ENCODE measurements around the gene KRT6B. TPM values are rescaled to one million over a fixed set of nuclear protein-coding genes. Genes with fewer than 3 reads are reported as not detected.

The KRT6B gene
- total RNA-seq, 1 donor from 2014 or later, result not detected

GRCh38 chr12:52423661-52424500, 28.1 kb downstream of the KRT6B start:
- no peak for DNase-seq (ENCODE audit: low read depth)
- Histone ChIP-seq H3K4me3 (ENCODE audit: low read depth, low read length) (no peak overlapping the region), H3K36me3 (ENCODE audit: control insufficient read depth, insufficient read depth, low read length) (no peaks in the 10 kb centered on the region), H3K27me3 (ENCODE audit: control insufficient read depth, insufficient read depth, low read length) (peaks cover 2% of the 10 kb centered on the region)
- no peak for TF ChIP-seq CTCF (IDR thresholded peaks at IDR 0.05; ENCODE audit: insufficient read depth, low read length, poor library complexity, severe bottlenecking)

- no peak overlapping the region for H3K4me3 ChIP-seq (ENCODE audit: low read depth, low read length)
- no peak for TF ChIP-seq CTCF (IDR thresholded peaks at IDR 0.05; ENCODE audit: insufficient read depth, low read length, poor library complexity, severe bottlenecking)
- peaks cover 2% of the 10 kb centered on the region for H3K27me3 ChIP-seq (ENCODE audit: control insufficient read depth, insufficient read depth, low read length)
- no peaks in the 10 kb centered on the region for H3K36me3 ChIP-seq (ENCODE audit: control insufficient read depth, insufficient read depth, low read length)
- DNase-seq (ENCODE audit: low read depth), result no peak
These were observed 28.9 kb downstream of the KRT6B start for GRCh38 chr12:52423035-52423434.

GRCh38 chr12:52419656-52420055, 32.3 kb downstream of the KRT6B start:
- no peak for TF ChIP-seq CTCF (IDR thresholded peaks at IDR 0.05; ENCODE audit: insufficient read depth, low read length, poor library complexity, severe bottlenecking)
- Histone ChIP-seq H3K27me3 (ENCODE audit: control insufficient read depth, insufficient read depth, low read length) (peaks cover 2% of the 10 kb centered on the region), H3K36me3 (ENCODE audit: control insufficient read depth, insufficient read depth, low read length) (no peaks in the 10 kb centered on the region), H3K4me3 (ENCODE audit: low read depth, low read length) (no peak overlapping the region)
- DNase-seq (ENCODE audit: low read depth), result no peak

- Histone ChIP-seq H3K4me3 (ENCODE audit: low read depth, low read length) (no peak overlapping the region), H3K27me3 (ENCODE audit: control insufficient read depth, insufficient read depth, low read length) (no peaks in the 10 kb centered on the region), H3K36me3 (ENCODE audit: control insufficient read depth, insufficient read depth, low read length) (no peaks in the 10 kb centered on the region)
- TF ChIP-seq CTCF (IDR thresholded peaks at IDR 0.05; ENCODE audit: insufficient read depth, low read length, poor library complexity, severe bottlenecking), result no peak
- no peak for DNase-seq (ENCODE audit: low read depth)
These were observed 33.3 kb downstream of the KRT6B start for GRCh38 chr12:52418576-52419110.

GRCh38 chr12:52417740-52418139, 34.2 kb downstream of the KRT6B start:
- no peak for DNase-seq (ENCODE audit: low read depth)
- no peaks in the 10 kb centered on the region for H3K27me3 ChIP-seq (ENCODE audit: control insufficient read depth, insufficient read depth, low read length)
- H3K36me3 ChIP-seq (ENCODE audit: control insufficient read depth, insufficient read depth, low read length), result no peaks in the 10 kb centered on the region
- TF ChIP-seq CTCF (IDR thresholded peaks at IDR 0.05; ENCODE audit: insufficient read depth, low read length, poor library complexity, severe bottlenecking), result no peak
- no peak overlapping the region for H3K4me3 ChIP-seq (ENCODE audit: low read depth, low read length)
